Muscle layer of duodenum (tissue), 2 donors: ENCODE results near the gene MAP1LC3B.

Source experiments
- H3K27ac ChIP-seq: one replicate; pipeline ENCODE4 v1.7.0; 2013; ENCODE audit warnings: mild to moderate bottlenecking, low read length
- H3K27me3 ChIP-seq: one replicate; pipeline ENCODE4 v1.7.0; 2013; ENCODE audit warnings: low read depth, mild to moderate bottlenecking, control low read depth, low read length
- H3K36me3 ChIP-seq, 2 donors: one replicate each; pipeline ENCODE4 v1.7.0; 2013; ENCODE audit warnings: low read length in 2 of 2, control low read depth in 1 of 2, mild to moderate bottlenecking in 1 of 2; ENCODE audit not compliant: insufficient read depth in 2 of 2, control insufficient read depth in 1 of 2
- H3K4me1 ChIP-seq, 2 donors: one replicate each; pipeline ENCODE4 v1.7.0; 2013; ENCODE audit warnings: low read length in 2 of 2, mild to moderate bottlenecking in 2 of 2, control low read depth in 1 of 2, moderate library complexity in 1 of 2; ENCODE audit not compliant: insufficient read depth in 2 of 2, control insufficient read depth in 1 of 2
- H3K4me3 ChIP-seq, 2 donors: one replicate each; pipeline ENCODE4 v1.7.0; 2013; ENCODE audit warnings: low read length in 2 of 2, low read depth in 1 of 2, mild to moderate bottlenecking in 1 of 2
- H3K9me3 ChIP-seq, 2 donors: one replicate each; pipeline ENCODE4 v1.7.0; 2013; ENCODE audit warnings: low read length in 2 of 2, control low read depth in 1 of 2, mild to moderate bottlenecking in 1 of 2; ENCODE audit not compliant: control insufficient read depth in 1 of 2
- donor health status: healthy.

The MAP1LC3B gene

GRCh38 chr16:87393680-87394055, 1.5 kb downstream of the MAP1LC3B start:
- H3K4me3 ChIP-seq: peak overlapping the region; percentile 91 to 95
- H3K9me3 ChIP-seq: no peaks in the 10 kb centered on the region
- peaks cover 3 to 5% of the 10 kb centered on the region in 2 donors for H3K36me3 ChIP-seq
- H3K27me3 ChIP-seq: no peaks in the 10 kb centered on the region
- no peak overlapping the region for H3K27ac ChIP-seq
- H3K4me1 ChIP-seq: peaks cover 17 to 21% of the 10 kb centered on the region in 2 donors

DNA sequence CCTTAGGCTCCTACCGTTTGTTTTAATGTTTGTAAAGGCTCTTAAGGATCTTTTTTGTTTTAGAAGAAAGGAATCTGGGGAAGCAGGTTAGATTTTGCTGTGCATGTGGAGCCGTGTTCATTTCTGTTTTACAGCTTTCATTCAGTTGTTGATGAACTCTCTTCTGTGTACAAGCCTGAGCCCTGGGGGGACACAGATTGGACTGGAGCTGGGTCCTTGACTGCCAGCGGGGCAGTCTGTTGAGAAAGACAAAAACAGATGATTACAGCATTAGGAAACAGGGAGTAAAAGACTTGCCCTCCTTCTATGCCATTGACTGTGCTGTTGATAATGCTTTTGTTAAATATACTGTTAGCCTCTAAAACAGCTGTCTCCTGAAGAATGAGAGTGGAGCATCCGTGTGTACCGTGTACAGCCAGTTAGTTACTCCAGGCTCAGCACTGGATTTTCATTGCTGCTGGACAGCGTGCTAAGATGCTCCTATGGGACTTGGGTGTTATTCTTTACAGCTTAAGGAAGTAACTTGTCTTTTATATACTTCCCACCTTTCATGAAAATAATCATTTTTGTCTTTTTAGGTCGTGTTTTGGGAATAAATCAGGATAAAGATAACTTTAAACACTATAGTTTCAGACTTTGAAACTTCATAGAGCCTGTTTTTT, 3.2 kb downstream of the MAP1LC3B start:
- peaks cover 17 to 21% of the 10 kb centered on the region in 2 donors for H3K4me1 ChIP-seq
- no peaks in the 10 kb centered on the region for H3K9me3 ChIP-seq
- no peak overlapping the region for H3K4me3 ChIP-seq
- H3K27ac ChIP-seq: no peak overlapping the region
- no peaks in the 10 kb centered on the region for H3K27me3 ChIP-seq
- peaks cover 12 to 14% of the 10 kb centered on the region in 2 donors for H3K36me3 ChIP-seq

DNA sequence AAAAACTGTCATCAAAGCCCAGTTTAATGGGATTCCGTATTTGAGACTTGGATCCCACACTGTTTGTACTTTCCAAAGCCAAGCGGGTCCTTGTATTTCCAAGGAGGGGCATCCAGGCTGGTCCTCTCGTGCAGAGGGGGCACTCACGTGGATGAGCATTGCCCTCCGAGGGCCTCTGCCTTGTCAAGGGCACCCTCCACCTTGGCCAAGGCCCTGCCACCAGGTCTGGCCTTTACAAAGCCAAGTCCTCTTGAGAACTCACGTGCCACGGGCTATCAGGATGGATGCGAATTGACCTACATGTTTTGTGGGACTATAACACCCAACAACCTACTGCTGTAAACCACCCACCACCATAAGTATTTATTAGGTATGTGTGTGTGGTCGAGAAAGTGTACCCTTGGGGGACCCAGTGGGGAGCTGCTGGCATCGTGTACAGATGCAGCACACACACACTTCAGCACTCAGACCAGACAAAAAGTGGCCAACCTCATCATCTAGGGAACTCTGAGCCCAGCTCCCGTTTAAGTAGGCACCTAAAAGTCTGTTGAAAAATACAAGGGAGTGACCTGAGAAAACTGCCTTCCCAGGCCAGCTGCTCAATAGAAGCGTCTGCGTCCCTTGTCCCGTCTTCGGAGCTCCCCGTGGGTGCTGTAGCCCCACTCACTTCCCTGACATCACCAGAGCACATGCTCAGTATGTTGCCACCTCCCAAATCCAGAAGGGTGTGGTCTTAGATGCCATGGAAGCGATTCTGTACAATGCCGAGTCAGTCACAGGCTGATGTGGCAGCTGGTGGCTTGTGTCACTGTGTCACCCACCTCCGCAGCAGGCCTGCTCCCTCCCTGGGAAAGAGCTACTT, 12.9 kb downstream of the MAP1LC3B start:
- Histone ChIP-seq H3K4me3 (no peak overlapping the region), H3K36me3 (peaks cover 29 to 56% of the 10 kb centered on the region in 2 donors), H3K9me3 (no peaks in the 10 kb centered on the region), H3K4me1 (no peaks in the 10 kb centered on the region), H3K27me3 (no peaks in the 10 kb centered on the region), H3K27ac (no peak overlapping the region)

DNA sequence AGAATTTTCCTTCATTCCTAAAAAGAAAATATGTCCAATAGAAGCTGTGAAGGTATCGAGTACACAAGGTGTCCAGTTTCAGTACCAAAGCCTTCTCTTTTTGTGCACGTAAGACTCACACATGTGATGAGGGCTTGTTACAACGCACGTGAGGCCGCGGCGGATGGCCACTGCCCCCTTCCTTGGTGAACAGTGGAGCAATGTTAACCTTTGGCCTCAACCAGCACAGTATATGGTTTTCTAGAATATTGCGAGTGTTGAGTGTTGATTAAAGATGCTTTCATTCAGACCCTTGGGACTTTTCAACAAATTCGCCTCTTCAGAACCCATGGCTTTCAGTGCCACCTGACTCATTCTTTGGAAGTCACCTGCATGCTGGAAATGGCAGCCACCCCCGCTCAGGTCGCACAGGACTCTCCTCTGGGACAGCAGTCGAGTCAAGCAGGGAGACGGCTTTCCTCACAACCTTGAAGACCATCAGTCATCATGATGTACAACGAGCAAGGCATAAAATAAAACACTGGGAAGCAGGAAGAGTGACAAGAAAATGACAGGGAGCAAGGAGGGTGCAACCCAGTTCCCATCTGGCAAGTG, 14.5 kb downstream of the MAP1LC3B start:
- H3K27ac ChIP-seq: peak overlapping the region; percentile 25
- H3K27me3 ChIP-seq: no peaks in the 10 kb centered on the region
- H3K36me3 ChIP-seq: peaks cover 41 to 72% of the 10 kb centered on the region in 2 donors
- H3K4me3 ChIP-seq: no peak overlapping the region
- no peaks in the 10 kb centered on the region for H3K4me1 ChIP-seq
- no peaks in the 10 kb centered on the region for H3K9me3 ChIP-seq

- peaks cover 41 to 79% of the 10 kb centered on the region in 2 donors for H3K36me3 ChIP-seq
Observed at GRCh38 chr16:87407511-87408112, 15.5 kb downstream of the MAP1LC3B start.

GRCh38 chr16:87409153-87409552, 17.0 kb downstream of the MAP1LC3B start:
- no peaks in the 10 kb centered on the region for H3K9me3 ChIP-seq
- peaks cover 33 to 80% of the 10 kb centered on the region in 2 donors for H3K36me3 ChIP-seq
- no peak overlapping the region for H3K27ac ChIP-seq
- H3K4me3 ChIP-seq: no peak overlapping the region
- no peaks in the 10 kb centered on the region for H3K4me1 ChIP-seq
- no peaks in the 10 kb centered on the region for H3K27me3 ChIP-seq

More at GRCh38 chr16:87407511-87408112, 15.5 kb downstream of the MAP1LC3B start:
- Histone ChIP-seq H3K27ac (peak overlapping the region; percentile 10), H3K27me3 (no peaks in the 10 kb centered on the region), H3K4me3 (no peak overlapping the region), H3K9me3 (no peaks in the 10 kb centered on the region), H3K4me1 (no peaks in the 10 kb centered on the region)

DNA sequence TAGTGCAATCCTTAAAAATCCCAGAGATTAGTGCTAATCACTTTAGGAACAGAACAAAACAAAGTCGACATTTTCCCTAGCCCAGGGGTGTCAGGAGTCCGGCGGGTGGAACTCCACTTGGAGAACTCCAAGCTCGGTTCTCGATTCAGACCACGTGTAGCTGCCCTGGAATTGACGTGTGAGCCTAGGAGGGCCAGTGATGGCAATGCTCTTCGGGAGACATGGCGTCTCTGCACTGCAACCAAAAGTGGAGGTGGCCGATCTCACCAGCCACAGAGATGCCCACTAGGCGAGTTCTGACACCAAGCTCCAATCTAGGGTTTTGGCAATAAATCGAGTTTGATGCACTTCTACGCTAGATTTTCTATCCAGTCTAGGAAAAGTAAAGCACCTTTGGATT, 17.6 kb downstream of the MAP1LC3B start:
- peaks cover 34 to 79% of the 10 kb centered on the region in 2 donors for H3K36me3 ChIP-seq

GRCh38 chr16:87410530-87410929, 18.4 kb downstream of the MAP1LC3B start:
- H3K36me3 ChIP-seq: peaks cover 31 to 78% of the 10 kb centered on the region in 2 donors

More for the DNA sequence above, 17.6 kb downstream of the MAP1LC3B start:
- Histone ChIP-seq H3K27ac (no peak overlapping the region), H3K9me3 (no peaks in the 10 kb centered on the region), H3K27me3 (no peaks in the 10 kb centered on the region), H3K4me1 (no peaks in the 10 kb centered on the region), H3K4me3 (no peak overlapping the region)

DNA sequence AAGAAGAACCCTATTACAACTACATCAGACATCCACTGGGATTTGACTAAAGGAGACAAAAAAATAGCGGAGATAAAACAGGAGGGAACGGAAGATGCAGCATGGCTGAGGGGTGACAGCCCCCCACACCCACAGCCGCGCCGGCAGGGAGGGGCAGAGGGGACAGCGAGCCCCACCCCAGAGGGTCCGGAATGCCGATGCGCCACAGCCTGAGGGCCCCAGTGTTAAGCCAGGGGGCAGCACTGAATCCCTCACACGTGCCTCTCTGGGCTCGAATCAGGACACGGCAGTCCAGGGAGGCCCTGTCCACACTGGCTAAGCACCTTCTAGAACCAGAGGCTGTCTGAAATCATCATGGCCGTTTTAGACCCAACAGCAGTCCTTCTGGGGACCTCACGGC, 18.8 kb downstream of the MAP1LC3B start:
- H3K27ac ChIP-seq: no peak overlapping the region
- peaks cover 33 to 75% of the 10 kb centered on the region in 2 donors for H3K36me3 ChIP-seq
- H3K9me3 ChIP-seq: no peaks in the 10 kb centered on the region
- H3K4me3 ChIP-seq: no peak overlapping the region
- no peaks in the 10 kb centered on the region for H3K27me3 ChIP-seq
- no peaks in the 10 kb centered on the region for H3K4me1 ChIP-seq

More at GRCh38 chr16:87410530-87410929, 18.4 kb downstream of the MAP1LC3B start:
- no peaks in the 10 kb centered on the region for H3K9me3 ChIP-seq
- no peaks in the 10 kb centered on the region for H3K27me3 ChIP-seq
- H3K4me1 ChIP-seq: no peaks in the 10 kb centered on the region
- no peak overlapping the region for H3K27ac ChIP-seq
- no peak overlapping the region for H3K4me3 ChIP-seq

DNA sequence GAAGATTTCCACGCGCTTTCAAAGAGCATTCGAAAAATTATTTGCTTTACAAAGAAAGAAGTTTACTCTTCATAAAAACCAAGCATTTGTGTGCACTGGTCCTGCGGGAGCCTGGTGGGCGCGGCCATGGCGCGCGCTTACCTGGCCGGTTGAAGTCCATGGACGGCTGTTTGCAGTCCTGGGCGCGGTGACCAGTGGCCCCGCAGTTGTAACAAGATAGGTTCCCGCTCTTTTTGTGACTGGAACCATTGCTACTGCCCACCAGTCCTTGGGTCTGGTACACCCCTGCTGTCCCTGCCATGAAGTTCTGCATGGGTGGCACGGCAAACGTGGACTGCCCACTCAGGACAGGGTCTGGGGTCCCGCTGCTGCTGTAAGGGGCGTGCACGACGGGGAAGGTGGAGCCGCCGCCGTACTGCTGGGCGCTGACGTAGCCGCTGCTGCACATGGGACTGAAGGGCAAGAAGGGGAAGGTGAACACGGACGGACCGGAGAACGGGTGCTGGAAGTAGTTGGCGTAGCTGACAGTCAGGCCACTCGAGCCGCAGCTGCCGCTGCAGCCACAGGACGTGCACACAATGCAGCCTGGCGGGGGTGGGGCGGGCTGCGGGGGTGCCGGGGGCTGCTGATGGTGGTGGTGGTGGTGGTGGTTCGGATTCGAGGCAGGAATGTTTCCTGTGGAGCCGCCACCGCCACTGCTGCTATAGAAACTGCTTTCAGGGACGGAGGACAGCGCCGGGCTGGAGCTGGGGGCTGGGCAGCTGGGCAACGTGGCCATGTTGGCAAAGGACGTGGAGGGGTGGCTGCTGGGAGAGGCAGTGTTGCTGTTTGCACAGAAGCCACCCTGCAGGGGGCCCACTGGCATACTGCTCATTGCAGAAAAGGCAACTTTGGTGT, 19.5 kb downstream of the MAP1LC3B start:
- Histone ChIP-seq H3K27me3 (no peaks in the 10 kb centered on the region), H3K9me3 (no peaks in the 10 kb centered on the region), H3K36me3 (peaks cover 33 to 76% of the 10 kb centered on the region in 2 donors), H3K4me1 (no peaks in the 10 kb centered on the region), H3K27ac (no peak overlapping the region), H3K4me3 (no peak overlapping the region)
